ELR (cell line): ENCODE data around the gene CCDC34.

ENCODE experiments used
- DNase-seq: peaks from one replicate; pipeline ENCODE4 v3.0.0-alpha.2; 2015; ENCODE audit warnings: low read depth

The CCDC34 gene, protein sequence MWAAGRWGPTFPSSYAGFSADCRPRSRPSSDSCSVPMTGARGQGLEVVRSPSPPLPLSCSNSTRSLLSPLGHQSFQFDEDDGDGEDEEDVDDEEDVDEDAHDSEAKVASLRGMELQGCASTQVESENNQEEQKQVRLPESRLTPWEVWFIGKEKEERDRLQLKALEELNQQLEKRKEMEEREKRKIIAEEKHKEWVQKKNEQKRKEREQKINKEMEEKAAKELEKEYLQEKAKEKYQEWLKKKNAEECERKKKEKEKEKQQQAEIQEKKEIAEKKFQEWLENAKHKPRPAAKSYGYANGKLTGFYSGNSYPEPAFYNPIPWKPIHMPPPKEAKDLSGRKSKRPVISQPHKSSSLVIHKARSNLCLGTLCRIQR

DNA sequence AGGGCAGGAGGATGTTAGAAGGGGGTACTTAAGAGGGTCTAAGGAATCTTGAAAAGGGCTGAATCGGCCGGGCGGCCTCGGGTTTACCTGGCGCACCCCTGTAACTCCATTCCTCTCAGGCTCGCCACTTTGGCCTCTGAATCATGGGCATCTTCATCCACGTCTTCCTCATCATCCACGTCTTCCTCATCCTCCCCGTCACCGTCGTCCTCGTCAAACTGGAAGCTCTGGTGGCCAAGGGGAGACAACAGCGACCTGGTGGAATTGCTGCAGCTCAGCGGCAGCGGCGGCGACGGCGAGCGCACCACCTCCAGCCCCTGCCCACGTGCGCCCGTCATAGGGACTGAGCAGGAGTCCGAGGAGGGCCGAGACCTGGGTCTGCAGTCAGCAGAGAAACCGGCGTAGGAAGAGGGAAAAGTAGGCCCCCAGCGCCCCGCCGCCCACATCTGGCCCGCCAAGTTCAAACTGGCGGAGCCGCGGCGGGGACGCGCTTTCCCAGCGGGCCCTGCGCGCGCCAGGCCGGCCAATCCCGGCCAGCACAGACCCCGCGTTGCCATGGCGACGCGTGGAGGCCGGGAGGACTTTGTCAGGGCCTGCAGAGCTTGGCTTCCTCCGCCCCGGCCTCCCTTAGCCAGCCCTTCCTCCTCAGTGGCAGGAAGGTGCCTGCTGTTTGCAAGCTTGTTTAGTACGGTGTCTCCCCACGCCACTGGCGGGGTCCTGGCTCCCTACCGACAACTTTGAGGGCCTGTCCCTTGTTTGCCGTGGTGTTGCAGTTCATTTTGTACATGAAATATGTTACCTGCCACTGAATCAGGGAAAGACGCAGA lies at the start of gene CCDC34:
CCDC34 (minus strand) TSS at position 467 of the 827 bp plus-strand sequence; CDS start at position 446, 21 bp downstream.
- DNase-seq: peak; percentile 93

DNA sequence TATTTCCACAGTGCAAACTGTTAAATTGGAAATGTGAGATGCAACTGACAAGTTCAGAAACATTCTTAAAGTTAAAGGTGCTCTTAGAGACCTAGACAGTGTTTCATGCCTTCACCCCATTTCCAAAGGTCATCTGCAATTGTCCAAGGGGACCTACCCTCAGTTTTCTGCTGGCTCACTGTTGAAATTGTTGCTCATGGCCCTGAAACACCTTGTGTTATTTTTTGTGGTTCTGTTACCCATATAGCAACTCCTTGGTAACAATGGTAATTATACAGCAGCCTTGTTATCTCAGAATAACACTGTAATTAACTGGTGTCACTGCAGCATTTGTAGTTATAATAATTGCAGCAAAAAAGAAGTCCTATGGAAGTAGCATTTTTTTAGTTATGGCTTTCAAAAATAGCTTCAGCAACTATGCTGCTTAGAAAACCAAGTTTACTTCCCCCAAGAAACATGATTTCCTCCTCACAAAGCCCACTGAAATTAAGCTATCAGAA lies 49.2 kb upstream of the CCDC34 start:
- no peak for DNase-seq

DNA sequence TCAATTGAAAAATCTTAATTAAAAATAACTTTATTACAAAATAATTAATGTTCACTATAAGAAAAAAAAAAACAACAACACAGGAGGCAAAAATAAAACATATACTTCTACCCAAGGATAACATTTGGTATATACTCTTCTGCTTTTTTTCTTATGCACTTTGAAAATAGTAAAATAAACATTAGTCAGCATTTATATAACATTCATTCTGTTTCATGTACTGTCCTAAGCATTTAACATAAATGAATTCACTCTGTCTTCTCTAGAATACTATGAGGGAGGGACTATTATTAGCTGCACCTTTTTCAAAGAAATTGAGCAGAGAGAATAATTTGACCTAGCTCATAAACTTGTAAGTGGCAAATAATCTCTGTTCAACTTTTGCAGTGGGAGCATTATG lies 48.3 kb upstream of the CCDC34 start:
- no peak for DNase-seq

DNA sequence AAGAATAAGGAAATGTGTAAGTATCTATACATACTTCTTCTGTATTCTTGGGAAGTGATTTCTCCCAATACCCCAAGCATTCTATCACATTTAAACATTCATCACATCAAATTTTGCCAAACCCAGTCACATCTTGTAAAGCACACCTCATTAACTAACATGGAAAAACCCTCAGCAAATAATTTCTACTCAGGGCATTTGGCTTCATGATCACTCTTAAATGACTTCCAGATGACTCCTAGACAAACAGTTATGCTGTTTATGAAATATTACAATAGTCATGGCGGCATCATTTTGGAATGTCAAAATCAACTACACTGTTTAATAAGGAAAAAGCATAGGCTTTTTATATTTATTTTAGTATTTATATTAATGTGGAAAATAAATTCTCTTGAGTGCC lies 47.3 kb upstream of the CCDC34 start:
- no peak for DNase-seq

DNA sequence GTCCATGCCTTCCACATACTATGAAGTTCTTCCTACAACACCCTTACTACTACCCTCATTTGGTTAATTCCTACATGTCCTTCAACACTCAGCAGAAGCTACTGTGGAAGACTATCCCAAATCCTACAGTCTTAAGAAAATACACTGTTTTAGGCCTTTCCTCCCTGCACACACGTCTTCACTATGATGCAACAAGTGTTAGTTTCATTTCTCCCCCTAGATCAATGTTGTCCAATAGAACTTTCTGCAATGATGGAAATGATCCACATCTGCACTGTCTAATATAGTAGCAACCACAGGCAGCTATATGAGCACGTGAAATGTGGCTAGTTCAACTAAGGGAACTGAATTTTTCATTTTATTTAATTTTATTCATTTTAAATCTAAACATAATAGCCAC lies 46.7 kb upstream of the CCDC34 start:
- DNase-seq: no peak

DNA sequence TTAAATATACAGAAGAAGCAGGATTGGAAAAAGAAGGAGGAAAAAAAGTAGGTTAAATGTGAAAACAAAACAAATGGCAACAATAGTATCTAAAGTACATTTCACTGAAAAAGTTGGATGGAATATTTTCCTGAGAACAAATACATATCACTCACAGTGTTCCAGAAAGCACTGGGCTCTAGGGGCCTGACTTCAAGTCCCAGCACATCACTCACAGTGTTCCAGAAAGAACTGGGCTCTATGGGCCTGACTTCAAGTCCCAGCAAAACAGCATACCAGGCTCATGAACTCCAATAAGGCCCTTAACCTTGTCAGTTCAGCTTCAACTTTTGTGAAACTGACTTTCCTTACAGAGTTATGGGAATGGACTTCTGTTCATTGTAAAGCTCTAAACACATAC lies 46.0 kb upstream of the CCDC34 start:
- no peak for DNase-seq

DNA sequence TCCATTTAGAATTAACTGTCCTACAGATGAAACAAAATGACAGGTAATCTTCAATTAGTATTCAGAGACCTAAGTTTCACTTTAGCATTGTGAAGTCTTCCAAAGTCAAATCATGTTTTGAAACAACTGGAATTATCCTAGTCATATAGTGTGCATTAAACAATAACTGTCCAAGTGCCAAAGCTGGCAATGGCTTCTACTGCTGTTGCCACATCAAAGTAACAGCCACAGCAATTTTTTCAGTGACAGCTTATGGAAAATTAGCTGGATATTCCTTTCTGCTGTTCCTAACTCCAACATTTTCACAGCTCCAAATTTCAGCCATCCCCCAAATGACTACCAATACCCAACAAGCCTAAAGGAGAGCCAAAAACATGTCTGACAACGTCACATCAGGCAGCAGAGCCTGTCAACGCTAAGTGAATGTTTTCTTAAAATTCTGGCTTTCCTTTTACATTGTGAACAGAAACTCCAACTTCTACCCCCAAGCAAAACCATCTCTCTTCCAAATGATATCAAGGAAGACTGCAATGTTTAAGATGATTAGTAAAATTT lies 45.3 kb upstream of the CCDC34 start:
- DNase-seq: no peak

DNA sequence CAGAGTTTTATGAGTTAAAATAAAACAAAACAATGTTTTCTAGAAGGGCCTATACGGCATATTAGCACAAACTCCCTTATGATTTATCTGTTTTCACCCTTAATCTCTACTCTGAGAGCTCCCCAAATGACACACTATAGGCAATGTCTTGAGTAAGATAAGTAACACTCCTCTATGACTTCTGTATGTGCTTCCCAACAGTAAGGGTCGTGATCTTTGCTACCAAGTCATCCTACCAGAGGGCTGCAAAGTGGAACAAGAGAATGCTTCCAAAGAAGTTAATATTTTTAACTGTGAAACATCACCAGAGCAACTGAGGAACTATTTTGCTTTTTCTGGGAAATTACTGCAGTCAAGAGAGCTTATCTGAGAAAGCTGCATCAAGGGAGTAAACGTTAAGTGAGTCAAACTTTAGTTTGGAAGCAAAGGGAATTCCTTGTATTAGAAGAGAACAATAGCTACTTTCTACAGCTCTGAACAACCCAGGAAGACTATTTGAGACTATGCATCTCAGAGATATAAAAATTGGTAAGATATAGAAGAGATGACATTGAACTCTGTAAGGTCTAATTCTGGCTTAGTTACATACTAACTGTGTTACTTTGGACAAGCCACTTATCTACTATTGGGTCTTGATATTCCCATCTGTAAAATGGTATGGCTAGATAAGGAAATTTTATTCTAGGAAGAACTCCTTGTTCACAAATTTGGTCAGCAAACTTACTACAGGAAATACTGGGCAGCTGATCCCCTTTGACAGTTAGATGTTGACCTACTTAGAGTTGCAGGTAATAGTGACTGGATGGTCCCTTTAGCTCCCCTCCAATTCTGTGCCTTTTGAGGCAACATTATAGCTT lies 43.7 kb upstream of the CCDC34 start:
- DNase-seq: no peak

DNA sequence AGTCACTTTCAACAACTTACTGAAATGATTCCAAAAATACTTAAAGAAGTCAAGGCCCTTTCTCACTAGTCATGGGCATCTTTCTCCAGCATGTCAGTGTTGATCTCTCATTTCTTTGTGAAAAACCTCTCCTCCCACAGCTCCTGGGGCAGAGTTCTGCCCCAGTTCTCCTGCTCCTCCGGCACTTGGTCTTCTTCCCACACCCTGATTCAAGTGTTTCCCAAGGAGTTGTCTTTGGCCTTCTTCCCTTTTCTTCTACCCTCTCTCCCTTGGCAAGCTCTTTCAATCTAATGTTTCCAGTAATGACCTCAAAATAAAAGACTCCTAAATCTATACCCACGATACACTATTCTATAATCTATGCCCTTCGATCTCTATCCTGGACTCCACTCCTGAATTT lies 42.1 kb upstream of the CCDC34 start:
- no peak for DNase-seq

DNA sequence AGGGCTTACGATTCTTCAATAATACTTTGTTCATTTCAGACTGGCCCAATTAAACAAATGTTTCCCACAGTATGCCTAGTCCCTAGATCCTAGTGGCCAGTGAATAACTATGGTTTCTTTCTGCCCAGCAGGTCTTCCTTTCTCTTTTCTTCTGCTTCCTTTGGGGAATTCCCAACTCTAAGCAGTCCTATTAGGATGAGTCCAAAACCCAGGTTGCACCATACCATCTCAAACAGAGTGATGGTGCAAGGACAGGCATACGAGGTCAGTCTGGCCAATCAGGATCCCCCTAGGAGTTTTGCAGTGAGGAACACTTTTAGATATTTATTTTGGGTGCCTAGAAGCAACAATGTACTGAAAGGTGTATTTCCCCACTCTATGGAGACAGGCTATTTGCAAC lies 41.4 kb upstream of the CCDC34 start:
- DNase-seq: no peak

DNA sequence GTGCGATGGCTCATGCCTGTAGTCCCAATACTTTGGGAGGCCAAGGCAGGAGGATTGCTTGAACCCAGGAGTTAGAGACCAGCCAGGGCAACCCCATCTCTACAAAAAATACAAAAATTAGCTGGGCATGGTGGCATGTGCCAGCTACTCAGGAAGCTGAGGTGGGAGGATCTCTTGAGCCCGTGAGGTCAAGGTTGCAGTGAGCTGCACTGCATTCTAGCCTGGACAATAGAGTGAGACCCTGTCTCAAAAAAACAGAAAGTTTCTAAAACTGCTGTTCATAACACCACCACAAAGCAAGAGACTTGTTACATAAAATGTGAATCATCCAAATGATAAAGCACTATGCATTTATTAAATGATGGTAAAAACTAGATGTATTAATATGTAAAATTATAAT lies 40.2 kb upstream of the CCDC34 start:
- no peak for DNase-seq

DNA sequence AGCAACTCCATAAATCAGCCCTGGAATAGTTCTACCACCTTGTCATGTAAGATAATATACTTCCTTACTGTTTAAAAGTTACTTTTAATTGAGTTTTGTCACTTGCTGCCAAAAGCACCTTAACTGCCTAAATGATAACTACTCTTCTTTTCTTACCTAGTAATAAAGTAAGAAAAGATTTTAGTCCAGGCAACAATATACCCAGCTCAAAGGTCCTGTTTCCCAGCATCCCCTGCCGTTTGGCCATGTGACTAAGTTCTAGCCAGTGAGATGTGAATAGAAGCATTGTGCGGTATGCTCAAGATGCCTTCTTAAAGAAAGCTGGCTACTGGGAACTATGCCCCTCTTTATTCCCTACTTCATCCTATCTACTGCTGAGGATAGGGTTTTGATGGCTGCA lies 39.4 kb upstream of the CCDC34 start:
- DNase-seq: no peak

DNA sequence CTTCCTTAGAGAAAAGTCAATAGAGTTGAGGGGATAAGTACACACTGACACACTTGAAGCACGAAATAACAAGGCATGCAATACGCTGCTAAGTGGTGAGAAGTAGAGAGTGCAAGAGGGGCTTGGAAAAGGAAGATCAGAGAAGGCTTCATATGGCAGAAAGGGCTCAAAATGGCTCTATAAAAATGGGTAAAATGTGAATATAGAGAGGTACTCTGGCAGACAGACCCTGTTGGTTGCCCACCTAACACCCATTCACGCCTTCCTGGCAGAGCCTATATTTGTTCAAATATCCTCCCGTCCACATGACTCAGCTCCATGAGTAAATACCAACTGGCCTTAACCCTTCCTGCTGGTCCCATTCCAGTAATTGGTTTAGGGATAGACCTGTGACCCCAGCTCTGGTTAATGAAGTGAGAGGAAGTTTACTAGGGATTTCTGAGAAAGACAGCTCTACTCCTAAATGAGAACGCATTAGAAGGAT lies 38.9 kb upstream of the CCDC34 start:
- peak; percentile 39 for DNase-seq

DNA sequence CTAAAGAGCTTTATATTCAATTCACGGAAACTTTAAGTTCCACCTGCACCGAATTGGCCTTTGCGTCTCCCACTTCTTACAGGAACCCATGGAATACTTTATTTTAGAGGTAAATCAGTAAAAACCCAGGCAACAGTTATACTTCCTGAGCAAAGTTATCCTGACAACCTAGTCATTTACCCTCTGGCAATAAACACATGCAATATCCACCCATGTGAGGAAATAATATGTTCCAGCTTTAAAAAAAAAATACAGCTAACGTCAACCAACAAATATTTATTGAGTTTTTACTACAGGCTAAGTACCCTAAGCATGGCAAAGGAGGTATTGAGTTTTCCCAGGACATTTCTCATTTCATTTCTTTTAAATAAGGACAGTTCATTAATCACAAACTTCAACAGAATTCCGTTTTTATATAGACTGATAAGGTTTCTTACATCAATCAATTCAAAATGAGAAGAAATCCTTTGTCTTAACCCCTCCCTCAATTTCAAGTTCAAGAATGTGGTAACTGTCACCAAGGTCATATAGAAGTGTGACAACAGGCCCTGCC lies 38.3 kb upstream of the CCDC34 start:
- DNase-seq: no peak

DNA sequence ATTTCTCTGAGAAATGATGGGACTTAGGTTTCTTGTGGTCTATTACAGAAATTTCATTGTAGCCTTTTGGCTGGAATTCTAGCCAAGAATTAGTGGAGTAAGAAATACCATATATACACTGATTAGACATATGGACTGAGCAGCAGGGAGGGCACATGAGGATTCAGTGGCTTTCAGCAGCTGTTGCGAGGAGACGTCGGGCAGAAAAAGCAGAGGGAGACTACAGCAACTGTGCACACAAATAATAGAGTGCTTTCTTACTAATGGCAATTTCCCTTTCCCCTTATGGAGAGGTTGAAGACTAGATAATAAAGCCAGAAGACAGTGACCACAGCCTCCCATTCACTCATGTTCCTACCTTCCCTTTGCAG lies 35.4 kb upstream of the CCDC34 start:
- no peak for DNase-seq

DNA sequence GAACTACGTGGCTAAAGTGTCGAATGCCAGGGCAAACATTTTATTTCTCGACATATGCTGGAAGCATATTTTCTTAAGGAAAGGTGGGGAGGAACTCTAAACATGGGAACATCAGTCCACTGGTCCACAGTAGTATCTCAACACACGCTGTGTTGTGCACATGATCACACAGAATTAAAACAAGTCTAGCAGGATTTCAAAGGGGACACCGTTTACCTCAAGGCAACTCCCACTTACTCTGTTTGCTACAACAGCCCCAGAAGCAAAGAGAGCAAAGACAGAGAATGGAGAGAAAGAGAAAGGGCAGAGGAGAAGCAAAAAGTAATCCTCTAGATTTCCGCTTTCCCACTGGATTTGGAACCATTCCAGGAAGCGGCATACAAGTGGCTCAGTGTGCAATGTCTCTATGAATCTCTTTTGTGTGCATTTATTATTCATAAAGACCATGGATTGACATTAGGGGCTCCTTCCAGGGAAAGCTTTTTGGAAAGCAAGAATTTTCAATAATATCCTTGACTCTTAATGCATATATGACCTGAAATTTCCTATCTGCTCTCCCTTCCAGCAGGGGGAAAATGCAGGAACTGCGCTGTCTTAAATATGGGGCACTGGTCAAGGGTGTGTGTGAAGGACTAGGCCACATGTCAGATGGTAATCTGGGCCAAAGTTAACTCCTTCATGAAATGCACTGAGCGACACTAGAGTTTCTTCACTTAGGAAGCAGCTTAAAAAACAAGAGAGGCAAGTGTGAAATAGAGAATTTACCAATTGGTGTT lies 34.8 kb upstream of the CCDC34 start:
- DNase-seq: no peak

DNA sequence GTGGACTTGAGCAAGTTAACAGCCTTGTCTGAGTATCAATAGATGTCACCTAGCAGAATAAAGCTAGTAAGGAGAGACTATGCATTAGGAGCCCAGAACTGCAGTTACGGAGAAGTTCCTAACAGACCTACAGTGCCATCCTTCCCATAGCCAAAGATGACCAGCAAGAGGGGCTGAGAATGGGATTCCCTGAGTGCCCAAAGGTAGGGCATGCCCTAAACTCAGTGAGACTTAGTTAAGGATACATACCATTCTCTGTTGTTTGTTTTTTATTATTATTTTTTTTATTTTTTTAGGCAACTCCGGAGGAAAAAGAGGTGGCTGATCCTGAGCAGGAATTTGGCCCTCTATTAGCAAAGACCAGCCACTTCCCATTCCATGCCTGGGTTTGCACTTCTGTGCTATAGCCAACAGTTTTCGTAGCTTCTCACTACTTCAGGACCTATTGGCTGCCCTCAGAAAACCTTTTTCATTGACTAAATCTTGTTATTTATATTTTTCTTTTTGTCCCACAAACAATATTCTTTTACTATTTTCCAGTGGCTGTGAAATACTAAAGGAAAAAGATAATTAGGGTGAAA lies 33.3 kb upstream of the CCDC34 start:
- DNase-seq: no peak

DNA sequence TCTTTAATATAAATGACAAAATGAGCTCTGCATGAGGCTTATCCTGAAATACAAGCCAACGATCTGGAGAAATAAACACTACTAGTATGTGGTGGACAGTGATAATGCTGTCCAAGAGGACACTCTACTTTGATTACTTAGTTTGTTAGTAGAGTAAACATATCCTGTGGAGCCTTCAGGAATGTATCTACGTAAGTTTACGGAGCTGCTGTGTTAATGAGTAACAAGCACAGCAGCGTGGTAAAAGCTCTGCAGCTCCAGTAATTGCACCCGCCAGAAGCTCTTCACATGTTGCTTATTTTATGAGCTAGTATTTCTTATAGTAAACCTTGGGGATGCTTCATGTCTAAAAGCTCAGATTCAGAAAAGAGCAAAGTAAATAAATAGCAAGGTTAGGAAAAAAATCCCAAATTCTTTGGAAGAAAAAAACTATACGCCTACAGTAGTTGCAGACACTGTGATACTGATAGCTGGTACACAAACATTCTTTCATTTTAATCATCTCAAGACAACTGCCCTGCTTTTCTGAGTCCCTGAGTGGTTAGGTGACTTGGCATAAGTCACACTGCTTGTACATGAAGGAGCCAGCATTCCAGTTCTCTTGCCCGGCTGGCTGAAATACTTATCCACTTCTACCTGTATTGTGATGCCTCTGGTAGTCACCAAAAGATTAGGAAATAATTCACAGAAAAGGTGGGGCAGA lies 32.7 kb upstream of the CCDC34 start:
- DNase-seq: peak; percentile 43

DNA sequence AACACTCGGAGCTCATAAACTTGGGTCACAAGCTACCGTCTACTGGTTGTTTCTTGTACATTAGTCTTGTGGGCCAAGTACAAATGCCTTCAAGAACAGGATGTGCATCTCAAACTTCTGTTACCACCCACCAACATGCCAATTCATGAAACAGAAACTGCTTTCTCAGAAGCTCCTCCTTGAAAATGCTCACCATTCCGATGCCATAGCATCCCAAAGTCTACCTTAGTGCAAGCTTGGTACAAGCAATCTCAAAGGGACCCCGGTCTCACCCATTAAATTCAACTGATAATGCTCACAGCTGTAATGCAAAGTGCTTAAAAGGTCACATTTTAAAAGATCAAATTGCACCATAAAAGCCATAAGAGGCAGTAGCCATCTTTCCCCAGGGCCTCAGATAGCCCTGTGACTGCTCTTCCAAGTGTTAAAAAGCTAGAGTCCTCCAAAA lies 31.8 kb upstream of the CCDC34 start:
- DNase-seq: no peak
